DND-41 (cell line): Measurements from ENCODE around the gene SHROOM3.

Experiments
- ATAC-seq: fragments of 200-7000 bp; cut with Tn5 transposase; 3 replicates; pipeline ENCODE4 v1.9.1; 2021; ENCODE audit warnings: low read depth; ENCODE audit not compliant: insufficient read depth
- DNase-seq: peaks from one replicate; pipeline ENCODE4 v3.0.0-alpha.2; 2020
- H2AFZ ChIP-seq: 2 replicates; pipeline ENCODE4 v1.6.0; 2012; ENCODE audit warnings: low read depth, low read length
- H3K27ac ChIP-seq: 2 replicates; pipeline ENCODE4 v1.5.1; 2012; ENCODE audit warnings: low read length, inconsistent platforms
- H3K27me3 ChIP-seq: fragments of 200-600 bp; sonication (generic); 2 replicates; pipeline ENCODE4 v1.6.0; 2012; ENCODE audit warnings: low read length, mild to moderate bottlenecking, inconsistent platforms; ENCODE audit not compliant: insufficient read depth, poor library complexity
- H3K36me3 ChIP-seq: 2 replicates; pipeline ENCODE4 v1.5.1; 2012; ENCODE audit warnings: low read length, inconsistent platforms; ENCODE audit not compliant: insufficient read depth
- H3K4me1 ChIP-seq: 2 replicates; pipeline ENCODE4 v1.5.1; 2012; ENCODE audit warnings: mild to moderate bottlenecking, low read length; ENCODE audit not compliant: insufficient read depth
- H3K4me2 ChIP-seq: 2 replicates; pipeline ENCODE4 v1.6.0; 2012; ENCODE audit warnings: mild to moderate bottlenecking, moderate library complexity, low read length, inconsistent platforms; ENCODE audit not compliant: insufficient read depth
- H3K4me3 ChIP-seq, 2 experiments: fragments of 200-600 bp in 1 of 2; shearing (Covaris generic) in 1 of 2; 2 replicates each; pipeline ENCODE4 v1.5.1; 2012 to 2016; ENCODE audit warnings: inconsistent platforms in 2 of 2, low read length in 2 of 2, mild to moderate bottlenecking in 2 of 2, low read depth in 1 of 2, moderate library complexity in 1 of 2
- H3K79me2 ChIP-seq: 2 replicates; pipeline ENCODE4 v1.6.0; 2012; ENCODE audit warnings: low read length, inconsistent platforms; ENCODE audit not compliant: insufficient read depth
- H3K9ac ChIP-seq: 2 replicates; pipeline ENCODE4 v1.6.0; 2012; ENCODE audit warnings: low read depth, mild to moderate bottlenecking, inconsistent platforms, low read length, moderate library complexity
- H3K9me3 ChIP-seq: 2 replicates; pipeline ENCODE4 v1.5.1; 2012; ENCODE audit warnings: low read length, moderate library complexity, mild to moderate bottlenecking, inconsistent platforms; ENCODE audit not compliant: insufficient read depth, severe bottlenecking
- H4K20me1 ChIP-seq: 2 replicates; pipeline ENCODE4 v1.6.0; 2012; ENCODE audit warnings: low read length; ENCODE audit not compliant: insufficient read depth
- EZH2 ChIP-seq: IDR thresholded peaks from 3 replicates; pipeline ENCODE4 v1.6.1; 2012; ENCODE audit warnings: borderline replicate concordance, low read depth, mild to moderate bottlenecking, moderate library complexity, low read length, inconsistent platforms; ENCODE audit not compliant: severe bottlenecking
- TF ChIP-seq, protein P1 (sequence below): IDR thresholded peaks from 2 replicates; pipeline ENCODE4 v1.5.1; 2012; ENCODE audit warnings: borderline replicate concordance, low read length, moderate library complexity, mild to moderate bottlenecking; ENCODE audit not compliant: poor library complexity, severe bottlenecking; ENCODE audit errors: extremely low read depth

The SHROOM3 gene

DNA sequence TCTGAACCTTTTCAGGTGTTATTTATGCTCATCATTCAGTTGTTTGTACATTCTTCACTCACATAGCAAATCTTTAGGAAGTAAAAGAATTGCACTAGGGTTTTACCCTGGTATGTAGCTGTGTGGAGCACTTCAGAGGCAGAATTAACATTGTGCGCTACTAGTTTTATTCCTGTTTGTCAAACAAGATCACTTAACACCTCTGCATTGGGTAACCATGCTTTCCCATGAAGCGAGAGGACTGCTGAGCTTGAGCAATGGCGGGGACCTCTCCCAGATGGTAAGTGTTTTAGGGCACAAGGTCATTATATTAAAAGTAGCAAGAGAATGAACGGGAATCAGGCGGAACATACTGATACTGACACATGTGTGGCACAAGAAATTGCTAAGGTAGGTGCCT, 59.2 kb downstream of the SHROOM3 start:
- Histone ChIP-seq H3K27ac (no peak overlapping the region), H3K27me3 (no peaks in the 10 kb centered on the region), H3K4me1 (no peaks in the 10 kb centered on the region), H3K79me2 (no peaks in the 10 kb centered on the region), H3K4me3 (no peak overlapping the region), H3K9ac (no peak overlapping the region), H3K9me3 (no peaks in the 10 kb centered on the region), H3K4me2 (no peak overlapping the region), H4K20me1 (no peaks in the 10 kb centered on the region), H2AFZ (no peak overlapping the region), H3K36me3 (no peaks in the 10 kb centered on the region)
- ATAC-seq (no peak), DNase-seq (no peak)
- TF ChIP-seq, protein P1, sequence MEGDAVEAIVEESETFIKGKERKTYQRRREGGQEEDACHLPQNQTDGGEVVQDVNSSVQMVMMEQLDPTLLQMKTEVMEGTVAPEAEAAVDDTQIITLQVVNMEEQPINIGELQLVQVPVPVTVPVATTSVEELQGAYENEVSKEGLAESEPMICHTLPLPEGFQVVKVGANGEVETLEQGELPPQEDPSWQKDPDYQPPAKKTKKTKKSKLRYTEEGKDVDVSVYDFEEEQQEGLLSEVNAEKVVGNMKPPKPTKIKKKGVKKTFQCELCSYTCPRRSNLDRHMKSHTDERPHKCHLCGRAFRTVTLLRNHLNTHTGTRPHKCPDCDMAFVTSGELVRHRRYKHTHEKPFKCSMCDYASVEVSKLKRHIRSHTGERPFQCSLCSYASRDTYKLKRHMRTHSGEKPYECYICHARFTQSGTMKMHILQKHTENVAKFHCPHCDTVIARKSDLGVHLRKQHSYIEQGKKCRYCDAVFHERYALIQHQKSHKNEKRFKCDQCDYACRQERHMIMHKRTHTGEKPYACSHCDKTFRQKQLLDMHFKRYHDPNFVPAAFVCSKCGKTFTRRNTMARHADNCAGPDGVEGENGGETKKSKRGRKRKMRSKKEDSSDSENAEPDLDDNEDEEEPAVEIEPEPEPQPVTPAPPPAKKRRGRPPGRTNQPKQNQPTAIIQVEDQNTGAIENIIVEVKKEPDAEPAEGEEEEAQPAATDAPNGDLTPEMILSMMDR, result no peak
- no peak for TF ChIP-seq EZH2

GRCh38 chr4:76494871-76495590, 60.0 kb downstream of the SHROOM3 start:
- Histone ChIP-seq H3K36me3 (no peaks in the 10 kb centered on the region), H4K20me1 (no peaks in the 10 kb centered on the region), H3K4me1 (no peaks in the 10 kb centered on the region), H3K4me3 (no peak overlapping the region), H3K4me2 (no peak overlapping the region), H3K27me3 (peaks cover 2% of the 10 kb centered on the region), H3K27ac (no peak overlapping the region), H2AFZ (no peak overlapping the region), H3K79me2 (no peaks in the 10 kb centered on the region), H3K9ac (no peak overlapping the region), H3K9me3 (no peaks in the 10 kb centered on the region)
- TF ChIP-seq, protein P1, result no peak
- no peak for TF ChIP-seq EZH2
- no peak for DNase-seq
- no peak for ATAC-seq

DNA sequence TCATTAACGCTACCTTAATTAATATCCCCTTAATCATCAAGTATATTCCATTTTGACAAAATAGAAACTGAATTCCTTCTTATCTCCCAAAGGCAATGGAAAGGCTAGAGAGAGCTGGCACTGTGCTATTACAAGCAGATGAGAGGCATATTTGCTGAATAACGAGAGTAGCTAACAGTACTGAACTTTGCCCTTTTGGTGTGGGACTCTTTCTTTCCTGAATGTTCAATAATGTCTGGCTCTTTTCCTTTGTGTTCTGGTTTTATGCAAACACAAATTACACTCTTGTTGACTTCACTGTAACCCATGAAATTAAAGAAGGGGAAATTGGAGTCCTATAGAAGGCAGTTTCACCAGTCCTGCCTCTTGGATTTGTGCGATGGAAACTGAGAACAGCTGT, 63.5 kb downstream of the SHROOM3 start:
- no peak overlapping the region for H3K4me2 ChIP-seq
- no peak overlapping the region for H3K27ac ChIP-seq
- no peaks in the 10 kb centered on the region for H3K36me3 ChIP-seq
- no peaks in the 10 kb centered on the region for H3K79me2 ChIP-seq
- H3K4me1 ChIP-seq, result no peaks in the 10 kb centered on the region
- H3K27me3 ChIP-seq, result peaks cover 3% of the 10 kb centered on the region
- no peak overlapping the region for H3K4me3 ChIP-seq
- ATAC-seq (no peak), DNase-seq (no peak)
- H3K9me3 ChIP-seq, result no peaks in the 10 kb centered on the region
- H3K9ac ChIP-seq, result no peak overlapping the region
- no peak overlapping the region for H2AFZ ChIP-seq
- TF ChIP-seq, protein P1, result no peak
- TF ChIP-seq EZH2, result no peak
- no peaks in the 10 kb centered on the region for H4K20me1 ChIP-seq
